ENCODE results near the gene B3GNT2. TPM values are rescaled to one million over a fixed set of nuclear protein-coding genes. Genes with fewer than 3 reads are reported as not detected.
A peak's percentile ranks its signal among the peaks of the same experiment; 100 is the strongest.

The B3GNT2 gene
- total RNA-seq, 3 donors from 2014 or later: 16.3 to 39.5 (median 25.6) TPM

DNA sequence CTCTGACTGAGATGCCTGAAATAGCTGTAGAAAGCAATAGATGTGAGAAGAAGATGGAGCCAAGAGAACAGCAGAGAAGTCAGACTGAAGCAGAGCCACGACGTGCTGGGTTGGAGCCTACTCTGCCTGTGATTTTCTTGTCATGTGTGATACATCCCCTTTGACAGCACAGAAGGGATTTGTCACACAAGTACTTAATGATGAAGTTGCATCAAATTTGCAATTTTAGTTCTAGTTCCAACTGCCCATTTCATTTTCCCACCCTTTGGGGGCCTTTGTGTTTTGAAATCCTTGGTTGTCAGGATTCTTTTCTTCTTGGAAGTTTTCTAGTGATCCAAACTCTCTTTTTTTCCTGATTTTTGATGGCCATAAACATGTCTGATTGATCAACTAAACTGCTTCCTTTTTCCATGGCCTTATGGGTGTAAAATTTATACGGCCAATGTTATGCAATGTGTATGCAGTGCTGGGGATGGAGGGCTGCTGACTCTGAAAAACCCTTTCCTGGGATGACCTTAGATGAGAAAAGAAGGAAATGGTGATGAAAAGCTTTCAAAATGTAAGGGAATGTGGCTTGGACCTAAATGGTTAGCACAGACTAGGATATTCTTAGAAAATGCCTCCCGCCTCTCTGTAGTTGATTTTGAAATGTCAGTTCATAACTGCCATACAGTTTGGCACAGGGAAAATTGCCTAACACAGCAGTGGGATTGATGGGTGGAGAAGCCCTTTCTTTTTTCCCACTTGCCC lies 9.6 kb upstream of the B3GNT2 start:
- intact Hi-C loops (cut with DNase I; ENCODE audit: low total_unique reads): no loop called here
- H3K27me3 ChIP-seq: no peaks in the 10 kb centered on the region
- no peak for DNase-seq (ENCODE audit: low spot score in 2 of 2)

DNA sequence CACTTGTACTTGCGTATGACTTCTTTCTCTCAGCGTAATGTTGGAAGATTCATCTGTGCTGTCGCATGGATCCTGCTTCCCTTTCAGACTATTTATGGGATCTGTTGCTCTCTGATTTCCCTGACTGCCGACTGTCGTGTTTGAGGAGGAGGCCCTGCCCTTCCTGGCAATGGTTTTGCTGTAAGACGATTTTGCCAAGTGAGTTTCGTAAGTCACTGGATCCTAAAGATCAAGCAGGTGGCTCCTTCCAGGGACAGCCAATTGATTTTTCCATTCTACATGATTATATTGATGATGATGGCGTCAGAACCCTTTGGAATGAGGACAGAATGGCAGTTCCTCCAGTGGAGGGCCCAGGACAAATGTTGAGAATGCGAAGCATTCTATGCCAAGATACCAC lies 8.7 kb upstream of the B3GNT2 start:
- H3K4me3 ChIP-seq: no peak overlapping the region
- H3K4me1 ChIP-seq: no peaks in the 10 kb centered on the region
- DNase-seq (ENCODE audit: low spot score in 2 of 2): no peak
- H3K9me3 ChIP-seq: no peaks in the 10 kb centered on the region
- intact Hi-C loops (cut with DNase I; ENCODE audit: low total_unique reads): no loop called here
- H3K27ac ChIP-seq: no peak overlapping the region
- TF ChIP-seq POLR2AphosphoS5 (IDR thresholded peaks at IDR 0.05) (no peak), POLR2A (IDR thresholded peaks at IDR 0.05) (no peak)
- TF ChIP-seq, protein P1, sequence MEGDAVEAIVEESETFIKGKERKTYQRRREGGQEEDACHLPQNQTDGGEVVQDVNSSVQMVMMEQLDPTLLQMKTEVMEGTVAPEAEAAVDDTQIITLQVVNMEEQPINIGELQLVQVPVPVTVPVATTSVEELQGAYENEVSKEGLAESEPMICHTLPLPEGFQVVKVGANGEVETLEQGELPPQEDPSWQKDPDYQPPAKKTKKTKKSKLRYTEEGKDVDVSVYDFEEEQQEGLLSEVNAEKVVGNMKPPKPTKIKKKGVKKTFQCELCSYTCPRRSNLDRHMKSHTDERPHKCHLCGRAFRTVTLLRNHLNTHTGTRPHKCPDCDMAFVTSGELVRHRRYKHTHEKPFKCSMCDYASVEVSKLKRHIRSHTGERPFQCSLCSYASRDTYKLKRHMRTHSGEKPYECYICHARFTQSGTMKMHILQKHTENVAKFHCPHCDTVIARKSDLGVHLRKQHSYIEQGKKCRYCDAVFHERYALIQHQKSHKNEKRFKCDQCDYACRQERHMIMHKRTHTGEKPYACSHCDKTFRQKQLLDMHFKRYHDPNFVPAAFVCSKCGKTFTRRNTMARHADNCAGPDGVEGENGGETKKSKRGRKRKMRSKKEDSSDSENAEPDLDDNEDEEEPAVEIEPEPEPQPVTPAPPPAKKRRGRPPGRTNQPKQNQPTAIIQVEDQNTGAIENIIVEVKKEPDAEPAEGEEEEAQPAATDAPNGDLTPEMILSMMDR (IDR thresholded peaks at IDR 0.05): no peak
- no peaks in the 10 kb centered on the region for H3K27me3 ChIP-seq
- H3K36me3 ChIP-seq: no peaks in the 10 kb centered on the region

More for the DNA sequence above, 9.6 kb upstream of the B3GNT2 start:
- no peak overlapping the region for H3K27ac ChIP-seq
- no peaks in the 10 kb centered on the region for H3K9me3 ChIP-seq
- no peak for TF ChIP-seq POLR2AphosphoS5 (IDR thresholded peaks at IDR 0.05)
- TF ChIP-seq, protein P1 (IDR thresholded peaks at IDR 0.05): no peak
- no peak for TF ChIP-seq POLR2A (IDR thresholded peaks at IDR 0.05)
- no peaks in the 10 kb centered on the region for H3K4me1 ChIP-seq
- no peaks in the 10 kb centered on the region for H3K36me3 ChIP-seq
- H3K4me3 ChIP-seq: no peak overlapping the region

DNA sequence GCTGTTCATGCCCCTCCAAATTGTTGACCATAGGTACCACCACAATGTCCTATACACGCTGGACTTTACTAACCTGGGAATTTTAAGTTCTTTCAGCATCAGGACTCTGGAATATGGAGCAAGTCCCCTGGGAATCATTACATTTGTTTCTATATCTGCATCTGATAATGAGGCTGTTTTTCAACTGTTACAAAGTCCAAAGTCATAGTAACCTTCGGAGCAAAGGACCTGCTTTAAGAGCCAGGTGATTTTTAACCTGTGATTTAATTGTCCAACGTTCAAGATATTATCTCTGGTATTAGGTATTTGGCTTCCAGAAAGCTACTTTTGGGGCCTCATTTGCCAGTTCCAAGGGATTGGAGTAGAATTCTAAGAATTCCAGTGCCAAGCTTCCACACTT lies 7.5 kb upstream of the B3GNT2 start:
- Histone ChIP-seq H3K4me1 (no peaks in the 10 kb centered on the region), H3K27ac (peak overlapping the region in 1 of 2 donors; percentile 38), H3K27me3 (no peaks in the 10 kb centered on the region), H3K9me3 (no peaks in the 10 kb centered on the region), H3K36me3 (no peaks in the 10 kb centered on the region), H3K4me3 (no peak overlapping the region)
- DNase-seq (ENCODE audit: low spot score in 2 of 2): no peak
- no peak for TF ChIP-seq POLR2A (IDR thresholded peaks at IDR 0.05)
- TF ChIP-seq POLR2AphosphoS5 (IDR thresholded peaks at IDR 0.05): no peak
- TF ChIP-seq, protein P1 (IDR thresholded peaks at IDR 0.05): no peak
- intact Hi-C loops (cut with DNase I; ENCODE audit: low total_unique reads): no loop called here

DNA sequence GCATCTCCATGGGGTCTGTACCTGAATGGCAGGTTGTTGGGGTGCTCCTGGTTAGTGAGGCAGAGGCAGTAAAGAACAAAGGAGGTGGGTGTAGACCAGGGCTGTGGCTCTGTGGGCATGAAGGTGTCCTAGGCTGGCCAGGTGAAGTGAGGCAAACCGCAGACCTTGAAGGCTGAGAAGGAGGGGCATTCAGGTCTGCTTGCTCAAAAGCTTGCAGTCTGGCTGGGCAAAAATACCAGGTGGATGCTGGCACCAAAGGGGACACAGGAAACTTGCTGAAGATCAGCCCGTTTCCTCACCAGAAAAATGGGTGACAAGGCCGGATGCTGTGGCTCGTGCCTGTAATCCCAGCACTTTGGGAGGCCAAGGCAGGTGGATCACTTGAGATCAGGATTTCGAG lies 6.7 kb upstream of the B3GNT2 start:
- intact Hi-C loops (cut with DNase I; ENCODE audit: low total_unique reads): no loop called here
- Histone ChIP-seq H3K9me3 (no peaks in the 10 kb centered on the region), H3K4me1 (no peaks in the 10 kb centered on the region), H3K27ac (peak overlapping the region in 1 of 2 donors; percentile 38), H3K36me3 (no peaks in the 10 kb centered on the region), H3K4me3 (no peak overlapping the region), H3K27me3 (no peaks in the 10 kb centered on the region)
- DNase-seq (ENCODE audit: low spot score in 2 of 2): no peak
- TF ChIP-seq, protein P1 (IDR thresholded peaks at IDR 0.05): no peak
- no peak for TF ChIP-seq POLR2AphosphoS5 (IDR thresholded peaks at IDR 0.05)
- no peak for TF ChIP-seq POLR2A (IDR thresholded peaks at IDR 0.05)

DNA sequence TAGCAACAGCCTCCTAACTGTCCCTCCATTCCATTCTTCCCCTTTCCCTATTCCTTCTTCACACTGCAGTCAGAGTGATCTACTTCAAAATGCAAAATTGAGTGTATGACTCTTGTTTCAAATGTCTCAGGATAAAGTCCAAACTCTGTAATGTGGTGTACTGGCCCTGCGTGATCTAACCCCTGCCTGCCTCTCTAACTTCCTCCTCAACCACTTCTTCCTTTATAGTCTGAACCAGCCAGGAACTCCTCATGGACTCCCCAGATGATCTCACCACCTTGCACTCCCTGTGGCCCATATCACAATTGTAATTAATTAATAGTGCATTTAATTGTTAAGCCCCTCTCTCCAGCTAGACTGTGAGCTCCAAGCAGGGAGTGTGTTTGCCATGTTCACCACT lies 3.1 kb upstream of the B3GNT2 start:
- TF ChIP-seq POLR2A (IDR thresholded peaks at IDR 0.05) (no peak), POLR2AphosphoS5 (IDR thresholded peaks at IDR 0.05) (no peak)
- TF ChIP-seq, protein P1 (IDR thresholded peaks at IDR 0.05): no peak
- Histone ChIP-seq H3K27me3 (no peaks in the 10 kb centered on the region), H3K4me3 (no peak overlapping the region), H3K9me3 (no peaks in the 10 kb centered on the region), H3K4me1 (no peaks in the 10 kb centered on the region), H3K36me3 (no peaks in the 10 kb centered on the region), H3K27ac (no peak overlapping the region)
- intact Hi-C loops (cut with DNase I; ENCODE audit: low total_unique reads): no loop called here
- no peak for DNase-seq (ENCODE audit: low spot score in 2 of 2)

Measured in breast epithelium (tissue), 4 donors.